Ammon's horn (tissue), 1 donor: ENCODE results near the gene POLD4.
A peak's percentile ranks its signal among the peaks of the same experiment; 100 is the strongest.
"Not testable (repeated sequence)": the region's sequence is repeated elsewhere in the genome, so short reads cannot be mapped to it uniquely, and the experiment has no call there.

Experiments
- DNase-seq: peaks from one replicate; pipeline ENCODE4 v3.0.0-alpha.2; 2016; ENCODE audit warnings: low spot score

POLD4 gene

GRCh38 chr11:67351275-67352005, 1.9 kb downstream of the POLD4 start:
- peak; percentile 82 for DNase-seq

GRCh38 chr11:67349928-67350465, 3.3 kb downstream of the POLD4 start:
- DNase-seq = no peak

- no peak for DNase-seq
These were observed 3.9 kb downstream of the POLD4 start for GRCh38 chr11:67349457-67349856.

DNA sequence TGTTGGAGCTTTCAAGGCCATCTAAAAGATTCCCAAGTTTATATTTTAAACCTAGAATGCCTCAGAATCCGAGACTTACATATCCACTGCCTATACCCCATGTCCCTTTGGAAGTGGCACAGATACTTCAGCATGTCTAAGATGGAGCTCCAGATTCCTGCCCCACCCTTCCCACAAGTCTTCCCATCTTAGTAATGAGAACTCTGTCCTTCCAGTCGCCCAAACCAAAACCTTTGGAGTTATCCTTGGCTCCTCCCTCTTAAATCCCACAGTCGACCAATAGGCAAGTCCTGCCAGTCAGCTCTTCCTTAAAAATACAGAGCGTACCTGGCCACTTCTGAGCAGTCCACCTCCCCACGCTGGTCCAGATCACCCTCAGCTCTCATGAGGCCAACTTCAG, 4.3 kb downstream of the POLD4 start:
- no peak for DNase-seq

GRCh38 chr11:67347964-67348749, 5.2 kb downstream of the POLD4 start:
- DNase-seq = peak; percentile 33

DNA sequence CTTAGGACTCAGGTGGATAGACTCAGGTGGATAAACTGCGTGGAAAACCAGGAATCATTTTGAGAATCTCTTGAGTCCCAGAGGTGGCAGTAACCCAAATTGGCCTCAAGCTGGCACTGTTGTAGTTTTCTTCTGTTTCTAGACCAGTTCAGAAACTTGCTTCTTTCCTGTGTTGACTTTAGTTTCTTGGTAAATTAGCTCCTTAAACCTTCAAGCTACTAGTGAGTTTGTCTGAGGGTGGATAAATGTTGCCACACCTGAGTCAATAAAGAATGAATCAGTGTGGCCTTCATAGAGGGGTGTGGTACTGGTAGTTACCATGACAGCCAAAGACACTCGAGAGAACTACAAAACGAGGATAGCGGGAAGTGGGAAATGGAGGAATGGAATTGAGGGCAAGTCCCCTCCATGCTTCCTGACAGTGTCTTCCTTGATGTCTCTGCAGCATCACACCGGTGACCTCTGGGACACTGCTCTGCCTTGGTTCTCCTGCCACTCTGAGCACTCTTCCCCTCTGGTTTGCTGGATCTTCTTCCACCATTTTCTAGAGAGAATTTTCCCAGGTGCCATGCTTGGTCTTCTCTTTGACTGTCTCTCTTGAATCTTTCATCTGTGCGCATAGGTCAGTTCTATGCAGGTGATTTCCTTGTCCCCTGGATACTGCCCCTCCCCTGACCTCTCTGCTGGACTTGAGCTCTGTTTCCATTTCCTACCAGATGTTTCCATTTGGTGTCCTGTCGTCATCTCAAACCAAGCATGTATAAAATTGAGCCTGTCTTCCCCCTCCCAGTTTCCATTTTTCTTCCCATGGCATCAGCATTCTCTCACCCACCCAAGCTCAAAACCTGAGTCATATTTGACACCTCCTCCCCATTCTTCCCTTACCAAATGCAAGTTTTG, 7.2 kb downstream of the POLD4 start:
- peak; percentile 24 for DNase-seq

DNA sequence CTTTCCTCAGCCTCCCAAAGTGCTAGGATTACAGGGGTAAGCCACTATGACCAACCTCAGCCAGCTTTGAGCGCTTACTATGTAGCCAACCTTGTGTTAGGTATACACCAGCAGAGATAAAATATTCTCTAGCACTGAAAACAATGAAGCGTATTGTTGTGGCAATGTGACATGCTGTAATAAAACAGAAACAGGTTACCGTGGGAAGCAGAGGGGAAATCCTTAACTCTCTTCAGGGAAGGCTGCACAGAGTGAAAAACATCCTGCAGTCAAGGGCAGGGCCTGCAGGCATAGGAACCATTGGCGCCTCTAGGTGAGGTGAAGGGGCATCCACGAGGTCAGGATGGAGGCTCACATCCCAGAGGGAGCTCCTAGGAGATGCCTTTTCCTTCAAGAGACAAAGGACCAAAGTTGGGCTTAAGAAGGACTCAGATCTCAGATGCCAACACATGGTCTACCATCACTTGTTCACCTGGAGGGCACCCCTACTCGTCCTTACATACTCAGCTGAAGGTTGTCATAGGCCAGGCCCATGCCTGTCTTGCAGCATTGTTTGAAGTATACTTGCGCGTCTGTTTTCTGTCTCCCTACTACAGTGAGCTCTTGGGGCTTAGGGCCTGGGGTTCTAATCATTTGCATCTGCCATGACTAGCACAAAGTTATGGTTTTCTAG, 8.0 kb downstream of the POLD4 start:
- no peak for DNase-seq

DNA sequence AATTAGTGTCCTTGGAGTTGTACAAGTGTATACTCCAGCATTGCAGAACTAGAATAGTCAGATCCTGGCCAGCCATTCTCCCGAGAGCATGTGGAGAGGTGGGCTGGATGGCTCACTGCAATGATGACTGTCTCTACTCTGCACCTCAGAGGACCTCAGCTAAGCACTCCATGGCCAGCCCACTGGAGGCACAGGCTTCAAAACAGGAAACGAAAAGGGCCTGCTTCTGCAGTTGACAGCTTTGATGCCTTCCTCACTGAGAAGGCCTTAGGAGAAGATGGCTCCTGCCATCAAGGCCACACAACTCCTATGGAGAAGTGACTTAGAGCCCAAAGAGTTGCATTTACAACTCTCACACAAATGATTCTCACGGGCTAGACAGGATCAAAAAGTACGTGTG, 9.1 kb downstream of the POLD4 start:
- no peak for DNase-seq

GRCh38 chr11:67337257-67337656, 16.1 kb downstream of the POLD4 start:
- no peak for DNase-seq

DNA sequence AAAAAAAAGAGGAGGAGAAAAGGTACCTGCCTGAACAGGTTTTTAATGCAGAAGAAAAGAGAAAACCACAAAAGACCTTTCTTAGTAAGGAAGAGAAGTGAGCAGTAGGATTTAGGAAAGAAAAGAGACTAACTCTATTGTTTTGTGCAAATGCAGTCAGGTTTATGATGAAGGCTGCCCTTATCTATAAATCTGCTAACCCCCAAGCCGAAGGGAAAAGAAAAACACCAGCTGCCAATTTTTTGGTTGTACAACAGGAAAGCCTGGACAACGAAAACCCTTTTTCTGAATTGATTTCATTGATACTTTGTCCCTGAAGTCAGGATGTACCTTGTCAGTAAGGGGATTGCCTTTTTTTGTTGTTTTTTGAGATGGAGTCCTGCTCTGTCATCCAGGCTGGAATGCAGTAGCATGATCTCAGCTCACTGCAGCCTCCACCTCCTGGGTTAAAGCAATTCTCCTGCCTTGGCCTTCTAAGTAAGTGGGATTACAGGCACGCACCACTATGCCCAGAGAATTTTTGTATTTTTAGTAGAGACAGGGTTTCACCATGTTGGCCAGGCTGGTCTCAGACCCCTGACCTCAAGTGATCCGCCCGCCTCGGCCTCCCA, 21.2 kb downstream of the POLD4 start:
- no peak for DNase-seq

DNA sequence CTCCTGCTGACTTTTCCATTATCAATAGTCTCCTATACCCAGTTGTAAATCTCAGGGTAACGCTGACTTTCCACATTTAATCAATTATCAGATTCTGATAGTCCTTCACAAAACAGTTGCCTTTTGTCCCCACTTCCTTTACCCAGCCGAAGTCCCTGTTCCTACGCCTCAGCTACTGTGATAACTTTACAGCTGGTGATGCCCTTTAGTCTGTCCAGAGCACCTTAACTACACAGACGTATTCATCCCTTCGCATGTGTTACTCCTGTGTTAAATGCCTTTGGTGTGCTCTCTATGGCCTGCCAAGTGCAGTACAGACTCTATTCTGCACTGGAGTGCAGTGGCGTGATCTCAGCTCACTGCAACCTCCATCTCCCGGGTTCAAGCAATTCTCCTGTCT, 29.8 kb downstream of the POLD4 start:
- DNase-seq = no peak

DNA sequence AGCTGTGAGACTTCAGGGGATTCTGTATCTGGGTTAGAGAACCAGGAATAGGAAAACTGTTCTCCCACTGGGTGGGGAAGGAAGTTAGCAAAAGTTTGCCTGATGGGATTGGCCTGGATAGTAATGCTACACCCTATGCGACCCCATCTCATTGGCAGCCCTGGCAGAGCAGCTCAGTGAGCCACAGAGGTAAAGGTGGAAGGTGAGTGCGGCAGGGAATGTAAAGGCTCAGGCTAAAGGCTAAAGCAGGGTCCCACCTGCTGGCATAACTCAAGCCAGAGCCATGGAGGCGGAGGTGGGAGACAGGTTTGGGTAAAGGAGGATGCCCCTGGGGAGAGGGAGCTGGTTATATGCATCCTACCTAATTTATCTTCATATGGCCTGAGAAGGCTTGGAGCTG, 31.3 kb downstream of the POLD4 start:
- no peak for DNase-seq

- DNase-seq = no peak
These were observed 32.0 kb downstream of the POLD4 start for GRCh38 chr11:67321313-67321871.

- no peak for DNase-seq
These were observed 32.7 kb downstream of the POLD4 start for GRCh38 chr11:67320691-67321090.

GRCh38 chr11:67320011-67320410, 33.3 kb downstream of the POLD4 start:
- no peak for DNase-seq

- DNase-seq = not testable (repeated sequence)
These were observed 34.5 kb downstream of the POLD4 start for GRCh38 chr11:67318876-67319275.

- DNase-seq = no peak
These were observed 35.3 kb downstream of the POLD4 start for GRCh38 chr11:67317888-67318555.

GRCh38 chr11:67317205-67317887, 36.0 kb downstream of the POLD4 start:
- peak; percentile 96 for DNase-seq

GRCh38 chr11:67316882-67317204, 36.5 kb downstream of the POLD4 start:
- DNase-seq = no peak
